Endothelial cell of umbilical vein (primary cell): ENCODE data around the gene MYBBP1A. TPM values are rescaled to one million over a fixed set of nuclear protein-coding genes. Genes with fewer than 3 reads are reported as not detected.
A peak's percentile ranks its signal among the peaks of the same experiment; 100 is the strongest.

ENCODE experiments used
- BruUV-seq: library from RNA; stranded (reverse); fragments of 400-500 nt; replicated peaks from 2 replicates; lab custom pipeline; 2021; lab: Mats Ljungman, UMichigan
- CTCF ChIA-PET: fragments of 300-600, 350-600 bp; sonication (Branson Sonifier 250); formaldehyde crosslinking; loops from one replicate; lab custom pipeline; 2021; ENCODE audit warnings: antibody characterized with exemption, inconsistent platforms; lab: Charles Lee
- POLR2A ChIA-PET: fragments of 300-600, 350-600 bp; sonication (Branson Sonifier 250); formaldehyde crosslinking; loops from one replicate; lab custom pipeline; 2021; ENCODE audit warnings: antibody characterized with exemption, inconsistent platforms; lab: Charles Lee
- DNase-seq: peaks from one replicate; pipeline ENCODE4 v3.0.0-alpha.2; 2011; ENCODE audit warnings: low read depth, low spot score
- FAIRE-seq: peaks from 2 replicates; lab custom pipeline; 2011; peaks lifted over from hg19 to GRCh38; lab: Jason Lieb, UNC
- H2AFZ ChIP-seq: 2 replicates; pipeline ENCODE4 v1.6.0; 2012; ENCODE audit warnings: low read depth, low read length, control low read depth, inconsistent platforms
- H3K27ac ChIP-seq: 2 replicates; pipeline ENCODE4 v1.5.1; 2011; ENCODE audit warnings: low read depth, mild to moderate bottlenecking, control low read depth, low read length, moderate library complexity; ENCODE audit not compliant: insufficient read depth
- H3K27me3 ChIP-seq, 2 experiments: 2 replicates each; pipeline versions ENCODE4 v1.6.0 to v1.6.1; 2011; ENCODE audit warnings: low read length in 2 of 2, mixed read lengths in 1 of 2; ENCODE audit not compliant: control insufficient read depth in 2 of 2, insufficient read depth in 2 of 2
- H3K36me3 ChIP-seq, 2 experiments: 2 replicates in 1 of 2; 3 replicates in 1 of 2; pipeline ENCODE4 v1.5.1; 2011; ENCODE audit warnings: low read length in 2 of 2, mild to moderate bottlenecking in 1 of 2, moderate library complexity in 1 of 2; ENCODE audit not compliant: control insufficient read depth in 2 of 2, insufficient read depth in 2 of 2; ENCODE audit errors: extremely low read depth in 1 of 2
- H3K4me1 ChIP-seq: 3 replicates; pipeline ENCODE4 v1.5.1; 2011; ENCODE audit warnings: mild to moderate bottlenecking, low read length; ENCODE audit not compliant: control insufficient read depth, insufficient read depth; ENCODE audit errors: extremely low read depth
- H3K4me2 ChIP-seq: 2 replicates; pipeline ENCODE4 v1.6.1; 2011; ENCODE audit warnings: low read length, control low read depth, mixed read lengths; ENCODE audit not compliant: insufficient read depth
- H3K4me3 ChIP-seq, 3 experiments: fragments of 200-600 bp in 1 of 3; sonication (generic), shearing (Covaris generic) in 1 of 3; replicated peaks in 1 of 3; 2 replicates each; pipeline ENCODE4 v1.5.1; 2011 to 2016; ENCODE audit warnings: control low read depth in 3 of 3, low read length in 3 of 3, mild to moderate bottlenecking in 2 of 3, inconsistent platforms in 1 of 3, low read depth in 1 of 3, moderate library complexity in 1 of 3; ENCODE audit not compliant: insufficient read depth in 1 of 3
- H3K79me2 ChIP-seq: 2 replicates; pipeline ENCODE4 v1.6.0; 2012; ENCODE audit warnings: low read length, inconsistent platforms; ENCODE audit not compliant: control insufficient read depth, insufficient read depth
- H3K9ac ChIP-seq: replicated peaks from 2 replicates; pipeline ENCODE3; 2011; ENCODE audit warnings: low read length, control low read depth; ENCODE audit not compliant: insufficient read depth; ENCODE audit errors: extremely low read depth
- H3K9me1 ChIP-seq: replicated peaks from 3 replicates; pipeline ENCODE4 v1.6.0; 2011; ENCODE audit warnings: mild to moderate bottlenecking, low read length; ENCODE audit not compliant: control insufficient read depth, insufficient read depth; ENCODE audit errors: extremely low read depth
- H3K9me3 ChIP-seq: replicated peaks from 2 replicates; pipeline ENCODE4 v1.5.1; 2012; ENCODE audit warnings: low read length, inconsistent platforms; ENCODE audit not compliant: control insufficient read depth, insufficient read depth
- H4K20me1 ChIP-seq: replicated peaks from 2 replicates; pipeline ENCODE3; 2011; ENCODE audit warnings: mild to moderate bottlenecking, low read length; ENCODE audit not compliant: control insufficient read depth, insufficient read depth; ENCODE audit errors: extremely low read depth
- EZH2 ChIP-seq: IDR thresholded peaks from 2 replicates; pipeline ENCODE4 v1.6.1; 2012; ENCODE audit warnings: borderline replicate concordance, low read depth, mild to moderate bottlenecking, moderate library complexity, low read length, inconsistent platforms; ENCODE audit not compliant: severe bottlenecking
- FOS ChIP-seq: IDR thresholded peaks from 2 replicates; pipeline ENCODE4 v1.6.1; 2011; ENCODE audit warnings: mild to moderate bottlenecking, low read length, moderate library complexity, borderline replicate concordance; ENCODE audit not compliant: insufficient read depth
- GATA2 ChIP-seq: IDR thresholded peaks from 2 replicates; pipeline ENCODE4 v1.7.0; 2011; ENCODE audit warnings: low read depth, mild to moderate bottlenecking, moderate library complexity, mixed read lengths, low read length; ENCODE audit not compliant: insufficient read length, insufficient read depth
- JUN ChIP-seq: IDR thresholded peaks from 2 replicates; pipeline ENCODE4 v1.6.1; 2011; ENCODE audit warnings: borderline replicate concordance, low read depth; ENCODE audit not compliant: insufficient read length, insufficient read depth
- MYC ChIP-seq: IDR thresholded peaks from one replicate; pipeline ENCODE4 v1.6.1; 2011; ENCODE audit warnings: mild to moderate bottlenecking, low read depth, low read length
- POLR2A ChIP-seq: IDR thresholded peaks from 2 replicates; pipeline ENCODE4 v1.6.1; 2012; ENCODE audit warnings: low read depth, mild to moderate bottlenecking, control low read depth, low read length
- POLR2AphosphoS5 ChIP-seq: IDR thresholded peaks from 2 replicates; pipeline ENCODE4 v1.6.1; 2012; ENCODE audit warnings: low read depth, mild to moderate bottlenecking, control low read depth, low read length, moderate library complexity; ENCODE audit not compliant: insufficient read depth
- dilution Hi-C: fragments of 300-500 bp; cut with MboI; formaldehyde crosslinking; loops from one replicate; pipeline ENCODE4 v1.15.0; 2019; ENCODE audit warnings: low sequenced_read_pairs; ENCODE audit not compliant: extremely low pct_ligation_motif_present
- intact Hi-C: fragments of 100-400 bp; cut with micrococcal nuclease; formaldehyde crosslinking; loops from one replicate; pipeline ENCODE4 v1.10.0; 2022
- polyA plus RNA-seq, 4 experiments: library from polyadenylated mRNA; depleted of rRNA in 3 of 4; stranded (reverse) in 3 of 4; unstranded in 1 of 4; fragments of >200 nt; gene quantifications; 2 replicates each; pipeline versions ENCODE4 v1.2.1 to v1.2.3, GENCODE V29; 2011 to 2012; ENCODE audit warnings: missing spikeins in 1 of 4
- total RNA-seq: library from RNA; stranded (reverse); gene quantifications from 2 replicates; pipeline ENCODE4 v1.2.3, GENCODE V29; 2021
- TF ChIP-seq, protein P1 (sequence below), 2 donors: IDR thresholded peaks; 1 replicate in 1 of 2; 2 replicates in 1 of 2; pipeline ENCODE4 v1.5.1; 2011; ENCODE audit warnings: low read length in 2 of 2, mild to moderate bottlenecking in 2 of 2, moderate library complexity in 2 of 2, control low read depth in 1 of 2, inconsistent platforms in 1 of 2, low read depth in 1 of 2; ENCODE audit not compliant: insufficient read depth in 1 of 2; ENCODE audit errors: extremely low read depth in 1 of 2
- TF ChIP-seq, protein P2 (sequence below): IDR thresholded peaks from 2 replicates; pipeline ENCODE4 v1.6.1; 2011; ENCODE audit not compliant: insufficient read depth, insufficient read length

MYBBP1A gene
- total and polyA plus RNA-seq, 2 donors (not counting 3 experiments of a cell fraction or from before 2014, with no cell fraction given), result 26.8 to 79.2 TPM

DNA sequence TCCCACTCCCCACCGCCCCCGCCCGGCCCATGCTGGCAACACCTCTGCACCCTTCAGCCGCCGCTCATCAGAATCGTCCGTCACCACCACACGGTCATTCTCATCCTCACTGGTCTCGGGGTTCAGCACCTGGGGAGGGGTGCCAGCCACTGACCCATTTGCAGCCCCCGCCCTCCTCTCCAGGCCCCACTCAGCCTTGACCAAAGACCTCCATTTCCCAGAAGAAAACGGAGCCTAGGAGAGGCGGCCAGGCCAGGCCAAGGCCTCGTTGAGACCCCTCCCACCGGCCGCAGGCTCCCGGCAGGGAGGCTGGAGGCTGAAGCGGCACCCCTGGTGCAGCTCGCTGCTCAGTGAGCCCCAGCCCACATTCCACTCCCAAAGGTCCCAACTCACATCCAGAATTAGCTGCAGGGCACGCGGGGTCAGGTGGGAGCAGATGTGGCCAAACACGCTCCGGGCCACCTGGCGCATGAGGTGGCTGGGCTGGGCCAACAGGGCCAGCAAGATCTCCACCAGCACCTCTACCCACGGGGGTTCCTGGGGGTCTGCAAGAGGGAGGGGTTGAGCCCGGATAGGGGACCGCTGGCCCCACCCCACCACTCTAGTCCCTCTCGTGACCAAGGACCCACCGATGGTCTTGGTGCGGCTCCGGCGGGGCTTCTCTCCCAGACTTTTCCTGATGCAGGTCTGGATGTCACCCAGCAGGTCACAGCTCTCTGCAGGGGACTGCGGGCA, 9.8 kb downstream of the MYBBP1A start:
- no peaks in the 10 kb centered on the region for H3K9me3 ChIP-seq
- POLR2A ChIA-PET, result no interaction called here

DNA sequence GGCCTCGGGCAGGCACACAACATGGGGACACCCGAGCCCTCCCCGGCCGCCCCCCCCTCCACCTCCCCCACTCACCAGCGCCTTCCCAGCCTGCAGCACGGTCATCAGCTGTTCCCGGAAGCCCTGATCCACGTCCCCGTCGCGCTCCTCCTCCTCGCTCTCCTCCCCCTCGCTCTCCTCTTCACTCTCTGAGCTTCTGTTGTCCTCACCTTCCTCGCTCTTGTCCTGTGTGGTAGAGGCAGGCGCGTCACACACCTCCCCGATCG, 10.3 kb downstream of the MYBBP1A start:
- Histone ChIP-seq H3K27ac (no peak overlapping the region), H3K27me3 (no peaks in the 10 kb centered on the region), H3K4me1 (peaks cover 15% of the 10 kb centered on the region), H3K36me3 (peaks cover 7 to 24% of the 10 kb centered on the region in 2 experiments), H3K9me3 (no peaks in the 10 kb centered on the region), H3K9me1 (no peaks in the 10 kb centered on the region), H3K4me3 (no peak overlapping the region), H3K9ac (no peak overlapping the region), H3K4me2 (no peak overlapping the region), H2AFZ (no peak overlapping the region), H4K20me1 (no peaks in the 10 kb centered on the region), H3K79me2 (no peaks in the 10 kb centered on the region)
- dilution Hi-C loops (no loop called here), intact Hi-C loops (no loop called here)
- no peak for FAIRE-seq
- ChIA-PET CTCF (interaction anchor here (1.2 to 4.0 kb wide), 2 partner anchors 10 to 22 kb away, joined by 4 to 9 read pairs; partner anchors contain the start of gene MYBBP1A), POLR2A (no interaction called here)
- TF ChIP-seq POLR2AphosphoS5, result no peak
- TF ChIP-seq POLR2A, result no peak
- TF ChIP-seq, protein P1, sequence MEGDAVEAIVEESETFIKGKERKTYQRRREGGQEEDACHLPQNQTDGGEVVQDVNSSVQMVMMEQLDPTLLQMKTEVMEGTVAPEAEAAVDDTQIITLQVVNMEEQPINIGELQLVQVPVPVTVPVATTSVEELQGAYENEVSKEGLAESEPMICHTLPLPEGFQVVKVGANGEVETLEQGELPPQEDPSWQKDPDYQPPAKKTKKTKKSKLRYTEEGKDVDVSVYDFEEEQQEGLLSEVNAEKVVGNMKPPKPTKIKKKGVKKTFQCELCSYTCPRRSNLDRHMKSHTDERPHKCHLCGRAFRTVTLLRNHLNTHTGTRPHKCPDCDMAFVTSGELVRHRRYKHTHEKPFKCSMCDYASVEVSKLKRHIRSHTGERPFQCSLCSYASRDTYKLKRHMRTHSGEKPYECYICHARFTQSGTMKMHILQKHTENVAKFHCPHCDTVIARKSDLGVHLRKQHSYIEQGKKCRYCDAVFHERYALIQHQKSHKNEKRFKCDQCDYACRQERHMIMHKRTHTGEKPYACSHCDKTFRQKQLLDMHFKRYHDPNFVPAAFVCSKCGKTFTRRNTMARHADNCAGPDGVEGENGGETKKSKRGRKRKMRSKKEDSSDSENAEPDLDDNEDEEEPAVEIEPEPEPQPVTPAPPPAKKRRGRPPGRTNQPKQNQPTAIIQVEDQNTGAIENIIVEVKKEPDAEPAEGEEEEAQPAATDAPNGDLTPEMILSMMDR (IDR thresholded peaks at IDR 0.05; ENCODE audit: extremely low read depth in 1 of 2, insufficient read depth in 1 of 2, low read depth in 1 of 2, low read length in 2 of 2), result no peak
- TF ChIP-seq JUN, result no peak
- TF ChIP-seq GATA2, result no peak
- TF ChIP-seq, protein P2, sequence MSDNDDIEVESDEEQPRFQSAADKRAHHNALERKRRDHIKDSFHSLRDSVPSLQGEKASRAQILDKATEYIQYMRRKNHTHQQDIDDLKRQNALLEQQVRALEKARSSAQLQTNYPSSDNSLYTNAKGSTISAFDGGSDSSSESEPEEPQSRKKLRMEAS, result no peak
- no peak for TF ChIP-seq EZH2
- no peak for TF ChIP-seq MYC
- no peak for TF ChIP-seq FOS
- DNase-seq, result no peak
- BruUV-seq, result TSS peak; percentile 19

More for the DNA sequence above, 9.8 kb downstream of the MYBBP1A start:
- Histone ChIP-seq H3K27ac (no peak overlapping the region), H3K36me3 (peaks cover 5 to 27% of the 10 kb centered on the region in 2 experiments), H3K9me1 (no peaks in the 10 kb centered on the region), H3K27me3 (no peaks in the 10 kb centered on the region), H4K20me1 (no peaks in the 10 kb centered on the region), H3K9ac (no peak overlapping the region), H3K4me1 (peaks cover 10% of the 10 kb centered on the region), H3K4me2 (no peak overlapping the region), H2AFZ (no peak overlapping the region), H3K79me2 (no peaks in the 10 kb centered on the region), H3K4me3 (no peak overlapping the region)
- CTCF ChIA-PET, result interaction anchor here (4.0 kb wide), 1 partner anchor 21 kb away, joined by 9 read pairs; no protein-coding TSS in a partner anchor
- dilution Hi-C loops (no loop called here), intact Hi-C loops (no loop called here)
- no peak for TF ChIP-seq FOS
- TF ChIP-seq MYC, result no peak
- no peak for TF ChIP-seq EZH2
- no peak for TF ChIP-seq POLR2A
- DNase-seq (no peak), FAIRE-seq (no peak)
- BruUV-seq, result no TSS peak
